ENCODE measurements around the gene SHH. TPM values are rescaled to one million over a fixed set of nuclear protein-coding genes. Genes with fewer than 3 reads are reported as not detected.

SHH gene
- total and polyA plus RNA-seq, 2 of the 13 experiments (the other 11 are each of a cell fraction or from before 2014, with no cell fraction given), result 1.9 to 3.4 TPM

DNA sequence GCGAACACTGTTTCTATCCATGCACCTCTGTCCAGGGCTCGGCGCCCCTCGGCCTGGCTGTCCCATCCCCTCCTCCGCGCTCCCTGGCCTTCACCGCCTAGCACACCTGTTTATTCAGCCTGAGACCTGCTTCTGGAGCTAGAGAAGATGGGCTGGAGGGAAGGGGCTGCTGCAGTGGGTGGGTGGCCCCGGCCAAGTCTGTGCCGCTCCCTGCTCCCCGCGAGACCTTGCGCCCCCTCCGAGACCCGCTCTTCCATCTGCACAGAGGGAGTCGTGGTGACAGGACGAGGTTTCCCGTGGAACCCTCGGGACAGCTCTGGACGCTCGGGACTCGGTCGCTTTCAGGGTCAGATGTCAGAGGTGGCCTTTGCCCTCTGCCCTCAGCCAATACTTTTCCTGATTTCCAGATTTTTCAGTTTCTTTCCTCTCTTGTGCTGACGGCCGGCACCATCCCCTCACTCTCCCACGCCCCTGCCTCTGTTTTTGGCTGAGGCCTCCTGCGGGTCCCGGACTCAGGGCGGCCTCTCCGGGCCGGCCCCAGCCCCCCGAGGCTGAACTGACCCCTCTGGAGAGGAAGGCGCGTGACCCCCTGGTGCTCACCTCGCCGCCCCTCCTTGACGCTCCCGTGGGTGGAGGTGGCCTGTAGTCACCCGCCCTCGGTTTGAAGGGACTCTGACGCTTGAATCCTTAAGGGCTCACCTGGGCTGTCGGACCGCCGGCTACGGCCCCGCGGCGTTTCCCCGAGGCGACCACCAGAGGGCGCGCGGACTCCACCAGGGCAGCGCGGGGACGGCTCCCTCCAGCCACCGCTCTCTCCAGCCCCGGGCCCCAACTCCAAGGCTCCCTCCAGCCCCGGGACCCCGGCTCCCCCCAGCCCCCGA is 15.6 kb downstream of the SHH start (continued):
- TF ChIP-seq, protein P1, sequence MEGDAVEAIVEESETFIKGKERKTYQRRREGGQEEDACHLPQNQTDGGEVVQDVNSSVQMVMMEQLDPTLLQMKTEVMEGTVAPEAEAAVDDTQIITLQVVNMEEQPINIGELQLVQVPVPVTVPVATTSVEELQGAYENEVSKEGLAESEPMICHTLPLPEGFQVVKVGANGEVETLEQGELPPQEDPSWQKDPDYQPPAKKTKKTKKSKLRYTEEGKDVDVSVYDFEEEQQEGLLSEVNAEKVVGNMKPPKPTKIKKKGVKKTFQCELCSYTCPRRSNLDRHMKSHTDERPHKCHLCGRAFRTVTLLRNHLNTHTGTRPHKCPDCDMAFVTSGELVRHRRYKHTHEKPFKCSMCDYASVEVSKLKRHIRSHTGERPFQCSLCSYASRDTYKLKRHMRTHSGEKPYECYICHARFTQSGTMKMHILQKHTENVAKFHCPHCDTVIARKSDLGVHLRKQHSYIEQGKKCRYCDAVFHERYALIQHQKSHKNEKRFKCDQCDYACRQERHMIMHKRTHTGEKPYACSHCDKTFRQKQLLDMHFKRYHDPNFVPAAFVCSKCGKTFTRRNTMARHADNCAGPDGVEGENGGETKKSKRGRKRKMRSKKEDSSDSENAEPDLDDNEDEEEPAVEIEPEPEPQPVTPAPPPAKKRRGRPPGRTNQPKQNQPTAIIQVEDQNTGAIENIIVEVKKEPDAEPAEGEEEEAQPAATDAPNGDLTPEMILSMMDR (CRISPR knock-in tag; IDR thresholded peaks at IDR 0.05), result peak; percentile 95
- TF ChIP-seq ADNP (CRISPR knock-in tag; IDR thresholded peaks at IDR 0.05) (no peak), ISL2 (CRISPR knock-in tag; IDR thresholded peaks at IDR 0.05) (0 out of 2 replicates have a peak, but pooled peaks have one; percentile 31), ZNF766 (CRISPR knock-in tag; IDR thresholded peaks at IDR 0.05; ENCODE audit: borderline replicate concordance) (0 out of 2 replicates have a peak, but pooled peaks have one; percentile 42), NFIC (IDR thresholded peaks at IDR 0.05; ENCODE audit: low read length) (no peak), SPEN (CRISPR knock-in tag; IDR thresholded peaks at IDR 0.05; ENCODE audit: low read depth) (peak; percentile 17; the same call in 1 of the 2 replicates), KDM3A (CRISPR knock-in tag; IDR thresholded peaks at IDR 0.05; ENCODE audit: low read depth) (0 out of 2 replicates have a peak, but pooled peaks have one; percentile 37), NR2F1 (CRISPR knock-in tag; IDR thresholded peaks at IDR 0.05) (0 out of 4 replicates have a peak, but pooled peaks of 1 of the 2 experiments have one; percentile 24), THYN1 (CRISPR knock-in tag; IDR thresholded peaks at IDR 0.05; ENCODE audit: borderline replicate concordance, low read depth) (no peak), YY1 (IDR thresholded peaks at IDR 0.05; ENCODE audit: insufficient read depth, insufficient replicate concordance, low read depth, low read length) (peak; percentile 53), HOXA5 (CRISPR knock-in tag; IDR thresholded peaks at IDR 0.05) (0 out of 2 replicates have a peak, but pooled peaks have one; percentile 48), ZFP91 (CRISPR knock-in tag; IDR thresholded peaks at IDR 0.05; ENCODE audit: borderline replicate concordance) (0 out of 2 replicates have a peak, but pooled peaks have one; percentile 10), MTA1 (CRISPR knock-in tag; IDR thresholded peaks at IDR 0.05; ENCODE audit: borderline replicate concordance) (0 out of 2 replicates have a peak, but pooled peaks have one; percentile 31), ZNF343 (CRISPR knock-in tag; IDR thresholded peaks at IDR 0.05) (no peak), SMC3 (IDR thresholded peaks at IDR 0.05; ENCODE audit: low read length) (peak; percentile 38; the same call in 1 of the 2 replicates), ZNF335 (CRISPR knock-in tag; IDR thresholded peaks at IDR 0.05) (no peak), ERF (CRISPR knock-in tag; IDR thresholded peaks at IDR 0.05) (0 out of 2 replicates have a peak, but pooled peaks have one; percentile 17), HINFP (CRISPR knock-in tag; IDR thresholded peaks at IDR 0.05; ENCODE audit: low read depth) (0 out of 2 replicates have a peak, but pooled peaks have one; percentile 56), ZFX (CRISPR knock-in tag; IDR thresholded peaks at IDR 0.05; ENCODE audit: low read depth) (peak; percentile 22; the same call in 1 of the 2 replicates), FOXK2 (IDR thresholded peaks at IDR 0.05) (no peak), ZBTB38 (CRISPR knock-in tag; IDR thresholded peaks at IDR 0.05) (0 out of 2 replicates have a peak, but pooled peaks have one; percentile 15)
- TF ChIP-seq, protein P2, sequence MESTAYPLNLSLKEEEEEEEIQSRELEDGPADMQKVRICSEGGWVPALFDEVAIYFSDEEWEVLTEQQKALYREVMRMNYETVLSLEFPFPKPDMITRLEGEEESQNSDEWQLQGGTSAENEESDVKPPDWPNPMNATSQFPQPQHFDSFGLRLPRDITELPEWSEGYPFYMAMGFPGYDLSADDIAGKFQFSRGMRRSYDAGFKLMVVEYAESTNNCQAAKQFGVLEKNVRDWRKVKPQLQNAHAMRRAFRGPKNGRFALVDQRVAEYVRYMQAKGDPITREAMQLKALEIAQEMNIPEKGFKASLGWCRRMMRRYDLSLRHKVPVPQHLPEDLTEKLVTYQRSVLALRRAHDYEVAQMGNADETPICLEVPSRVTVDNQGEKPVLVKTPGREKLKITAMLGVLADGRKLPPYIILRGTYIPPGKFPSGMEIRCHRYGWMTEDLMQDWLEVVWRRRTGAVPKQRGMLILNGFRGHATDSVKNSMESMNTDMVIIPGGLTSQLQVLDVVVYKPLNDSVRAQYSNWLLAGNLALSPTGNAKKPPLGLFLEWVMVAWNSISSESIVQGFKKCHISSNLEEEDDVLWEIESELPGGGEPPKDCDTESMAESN (CRISPR knock-in tag; conservative IDR thresholded peaks at IDR 0.05), result 0 out of 2 replicates have a peak, but pooled peaks have one; percentile 30

Data from HepG2 (cell line).